GM19324 (cell line): ENCODE results near the gene OR52I2.

Source experiments
- ATAC-seq: cut with Tn5 transposase; IDR thresholded peaks from one replicate; pipeline ENCODE4 v1.9.1; 2021; ENCODE audit warnings: mild to moderate bottlenecking, moderate library complexity; ENCODE audit not compliant: unreplicated experiment, low FRiP score

The OR52I2 gene

DNA sequence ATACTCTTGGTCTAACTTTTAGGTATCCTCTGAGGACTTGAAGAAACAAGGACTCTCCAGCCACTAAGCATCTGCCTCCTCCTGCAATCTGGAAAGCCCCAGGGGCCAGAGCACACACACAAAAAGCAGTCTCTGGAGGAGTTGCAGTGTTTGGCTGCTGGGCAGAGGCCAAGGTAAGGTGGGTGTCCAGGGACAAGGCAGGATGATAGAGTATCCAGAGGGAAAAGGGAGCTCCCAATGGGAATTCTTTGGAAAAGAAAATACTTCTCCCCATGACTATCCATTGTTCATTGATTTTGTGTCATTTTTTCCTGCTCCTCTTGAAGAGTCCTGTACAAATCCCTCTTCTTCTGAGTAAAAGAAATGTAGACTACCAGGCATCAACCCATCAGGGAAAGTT lies at the start of gene OR52I2:
Gene OR52I2, plus strand, starts transcription at position 301 of the 400 bp plus-strand sequence.
- no peak for ATAC-seq

DNA sequence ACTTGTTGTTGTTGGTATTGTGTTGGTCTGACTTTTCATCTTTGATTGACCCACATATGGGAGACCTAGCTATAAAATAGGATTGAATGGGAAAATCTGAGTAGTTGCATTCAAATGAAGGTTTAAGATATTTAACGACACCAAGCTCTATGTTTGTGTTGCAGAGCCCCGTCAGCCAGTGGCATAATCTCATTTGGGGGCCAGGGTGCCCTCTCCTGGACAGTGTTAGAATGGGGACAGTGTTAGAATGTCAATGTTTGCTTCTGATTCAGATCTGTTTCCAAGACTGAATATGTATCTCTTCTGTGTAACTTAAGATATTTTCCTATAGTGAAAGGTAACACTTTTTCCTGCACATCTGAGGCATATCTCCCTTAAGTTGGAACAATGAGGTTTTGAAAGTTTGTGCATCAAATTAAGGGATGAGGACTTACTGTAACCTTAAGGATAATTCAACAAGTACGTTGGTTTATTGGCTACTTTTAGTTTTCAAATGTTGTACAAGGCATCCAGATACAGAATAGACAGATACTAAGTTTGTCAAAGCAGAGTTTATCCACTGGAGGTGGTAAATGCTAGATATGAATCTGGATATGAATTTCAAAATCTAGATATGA lies 41.8 kb upstream of the OR52I2 start:
- no peak for ATAC-seq

DNA sequence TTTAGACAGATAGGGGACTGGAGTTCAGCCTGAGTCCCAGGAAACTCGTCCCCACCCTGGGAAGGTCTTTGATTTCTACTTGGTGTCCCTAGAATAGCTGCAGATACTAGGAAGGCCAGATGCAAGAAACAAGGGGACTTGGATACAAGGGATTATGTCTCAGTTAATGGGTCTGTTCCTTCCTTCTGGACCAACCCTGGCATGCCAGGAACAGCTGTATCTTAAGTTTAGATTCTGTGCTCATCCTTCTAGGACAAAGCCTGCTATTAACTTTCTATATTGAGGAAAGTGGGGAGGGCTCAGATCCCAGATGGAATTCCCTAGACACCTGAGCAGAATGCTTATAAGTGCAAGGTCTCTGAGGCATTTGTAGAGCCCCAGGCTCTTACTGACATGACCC lies 40.5 kb upstream of the OR52I2 start:
- no peak for ATAC-seq

DNA sequence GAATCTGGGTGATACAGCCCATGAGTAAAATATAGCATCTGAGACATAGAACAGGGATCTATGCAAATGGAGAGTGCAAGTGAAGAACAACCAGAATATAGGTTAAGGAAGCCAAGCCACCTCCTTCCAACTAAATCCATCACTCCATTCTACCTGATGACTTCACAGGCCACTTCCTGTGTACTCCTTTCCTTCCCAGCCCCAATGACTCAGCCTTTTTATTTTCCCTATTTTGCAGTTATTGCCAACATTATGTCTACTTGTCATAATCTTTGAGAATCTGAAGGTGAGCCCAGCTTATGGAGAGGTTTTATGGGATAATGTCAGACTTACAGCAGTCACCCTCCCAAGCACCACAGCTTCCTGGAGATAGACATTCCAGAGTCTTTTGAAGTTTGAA lies 38.0 kb upstream of the OR52I2 start:
- ATAC-seq, result no peak

DNA sequence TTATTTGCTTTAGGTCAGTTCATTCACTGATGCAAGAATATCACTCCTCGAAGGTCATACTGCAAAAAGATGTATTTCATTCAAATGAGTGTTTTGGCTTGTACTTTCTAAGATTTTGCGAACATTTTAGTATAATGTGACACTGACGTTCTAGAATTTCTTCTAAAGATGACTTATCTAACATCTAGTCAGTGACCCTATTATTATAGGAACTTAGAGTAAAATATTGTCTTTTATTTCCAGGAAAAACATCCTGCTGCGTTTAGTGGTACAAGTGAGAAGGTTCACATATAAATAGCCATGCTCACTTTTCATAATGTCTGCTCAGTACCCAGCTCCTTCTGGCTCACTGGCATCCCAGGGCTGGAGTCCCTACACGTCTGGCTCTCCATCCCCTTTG lies 36.7 kb upstream of the OR52I2 start, which contains the start of gene OR52M1:
Gene OR52M1, plus strand, starts transcription at position 301 of the 400 bp plus-strand sequence. Its CDS starts 0 bp downstream, at position 301.
- ATAC-seq, result no peak

DNA sequence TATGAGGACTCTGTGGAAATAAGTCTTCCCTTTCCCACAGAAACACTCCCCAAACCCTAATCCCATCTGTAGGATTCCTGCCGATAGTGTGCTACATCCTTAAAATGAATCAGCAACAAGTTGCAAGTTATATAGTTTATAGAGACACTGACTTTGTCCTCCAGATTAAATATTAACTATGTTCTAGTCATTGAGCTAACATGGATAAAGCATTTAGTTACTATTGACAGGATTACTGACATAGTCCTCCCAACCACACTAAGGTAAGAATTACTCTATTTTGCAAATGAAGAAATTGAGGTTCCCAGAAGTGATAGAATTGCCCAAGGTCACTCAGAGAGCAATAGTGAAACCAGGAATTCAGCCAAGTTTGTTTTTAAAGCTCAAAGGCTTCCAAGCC lies 34.7 kb upstream of the OR52I2 start:
- no peak for ATAC-seq

DNA sequence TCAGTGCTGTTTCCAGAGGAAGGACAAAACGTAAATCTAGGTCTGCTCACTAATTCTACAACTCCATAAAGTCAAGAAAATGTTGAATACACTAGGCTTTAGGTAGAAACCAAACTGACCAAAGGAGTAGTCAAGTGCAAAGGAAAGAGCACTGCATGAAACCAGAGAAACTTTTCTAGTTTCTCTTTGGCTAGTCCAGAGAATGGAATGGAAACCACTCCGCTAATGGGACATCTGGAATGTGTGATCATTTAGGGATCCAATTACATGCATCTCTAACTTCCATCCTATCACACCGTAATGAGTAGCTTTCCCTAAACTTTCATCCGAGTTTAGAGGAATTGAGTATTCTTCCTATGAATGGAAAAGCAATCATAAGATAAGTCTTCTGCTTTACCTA lies 34.1 kb upstream of the OR52I2 start:
- ATAC-seq, result no peak

DNA sequence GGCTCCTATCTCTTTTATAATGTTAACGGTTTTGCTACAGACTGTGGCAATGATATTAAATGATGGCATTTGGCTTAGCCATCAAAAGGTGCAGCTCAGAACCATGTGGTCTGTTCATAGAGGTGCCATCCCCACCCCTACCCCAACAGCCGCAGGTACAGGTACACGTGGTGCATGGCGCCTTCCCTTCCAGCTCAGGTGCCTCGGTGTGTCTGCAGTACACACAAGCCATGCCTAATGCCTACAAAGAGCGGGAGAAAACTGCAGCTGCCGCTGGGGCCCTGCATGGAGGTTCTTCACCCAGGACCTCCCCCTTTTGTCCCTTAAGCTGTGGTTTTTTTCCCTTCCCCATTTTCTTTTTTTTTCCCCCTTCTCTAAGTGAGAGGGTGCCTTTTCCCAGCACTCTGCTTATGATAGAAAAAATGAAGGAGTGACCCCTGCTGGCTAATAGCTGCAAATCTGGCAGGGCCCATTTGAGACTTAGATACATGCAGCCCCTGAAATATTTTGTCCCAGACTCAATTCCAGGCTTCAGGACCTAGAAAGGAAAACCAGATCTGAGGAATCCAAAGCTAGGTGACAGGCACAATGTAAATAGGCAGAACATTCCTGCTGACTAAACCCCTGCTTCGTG lies 30.1 kb upstream of the OR52I2 start:
- ATAC-seq, result no peak

DNA sequence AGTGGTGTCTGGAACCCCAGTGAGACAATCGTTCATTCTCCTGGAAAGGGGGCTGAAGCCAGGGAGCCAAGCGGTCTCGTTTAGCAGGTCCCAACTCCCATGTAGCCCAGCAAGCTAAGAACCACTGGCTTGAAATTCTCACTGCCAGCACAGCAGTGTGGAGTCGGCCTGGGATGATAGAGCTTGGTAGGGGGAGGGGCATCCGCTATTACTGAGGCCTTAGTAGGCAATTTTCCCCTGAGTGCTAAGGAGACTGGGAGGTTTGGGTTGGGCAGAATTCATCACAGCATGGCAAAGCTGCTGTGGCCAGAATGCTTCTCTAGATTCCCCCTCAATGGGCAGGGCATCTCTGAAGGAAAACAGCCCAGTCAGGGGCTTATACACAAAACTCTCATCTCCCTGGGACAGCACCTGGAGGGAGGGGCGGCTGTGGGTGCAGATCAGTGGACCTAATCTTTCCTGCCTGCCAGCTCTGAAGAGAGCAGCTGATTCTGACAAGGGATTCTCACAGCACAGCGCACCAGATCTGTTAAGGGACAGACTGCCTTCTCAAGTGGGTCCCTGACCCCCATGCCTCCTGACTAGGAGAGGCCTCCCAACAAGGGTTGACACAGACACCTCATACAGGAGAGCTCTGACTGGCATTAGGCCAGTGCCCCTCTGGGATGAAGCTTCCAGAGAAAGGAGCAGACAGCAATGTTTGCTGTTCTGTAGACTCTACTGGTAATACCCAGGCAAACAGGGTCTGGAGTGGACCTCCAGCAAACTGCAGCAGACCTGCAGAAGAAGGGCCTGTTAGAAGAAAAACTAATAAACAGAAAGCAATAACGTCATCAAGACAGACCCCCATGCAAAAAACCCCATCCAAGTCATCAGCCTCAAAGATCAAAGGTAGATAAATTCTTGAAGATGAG lies 21.8 kb upstream of the OR52I2 start:
- no peak for ATAC-seq

DNA sequence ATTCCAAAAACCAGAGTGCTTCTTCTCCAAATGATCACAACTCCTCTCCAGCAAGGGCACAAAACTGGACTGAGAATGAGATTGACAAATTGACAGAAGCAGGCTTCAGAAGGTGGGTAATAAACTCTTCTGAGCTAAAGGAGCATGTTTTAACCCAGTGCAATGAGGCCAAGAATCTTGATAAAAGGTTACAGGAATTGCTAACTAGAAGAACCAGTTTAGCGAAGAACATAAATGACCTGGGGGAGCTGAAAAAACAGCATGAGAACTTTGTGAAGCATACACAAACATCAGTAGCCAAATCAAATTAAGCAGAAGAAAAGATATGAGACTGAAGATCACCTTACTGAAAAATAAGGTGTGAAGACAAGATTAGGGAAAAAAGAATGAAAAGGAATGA lies 21.1 kb upstream of the OR52I2 start:
- no peak for ATAC-seq

DNA sequence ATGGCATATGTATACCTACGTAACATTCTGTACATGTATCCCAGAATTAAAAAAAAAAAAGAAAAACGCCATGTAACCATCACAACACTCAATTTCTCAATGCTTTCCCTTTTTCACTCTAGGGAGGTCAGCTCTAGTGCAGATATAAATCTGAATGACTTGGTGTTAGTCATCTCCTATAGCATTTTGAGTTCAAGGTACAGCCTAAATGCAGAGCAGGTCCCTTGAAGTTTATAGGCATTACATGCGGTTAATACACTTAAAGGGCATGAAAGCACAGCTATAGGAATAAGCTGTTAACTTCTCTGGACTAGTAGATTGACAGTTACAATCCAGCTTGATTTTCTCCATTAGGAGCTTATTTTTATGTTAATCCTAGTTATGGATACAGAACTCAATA lies 16.2 kb upstream of the OR52I2 start:
- no peak for ATAC-seq

DNA sequence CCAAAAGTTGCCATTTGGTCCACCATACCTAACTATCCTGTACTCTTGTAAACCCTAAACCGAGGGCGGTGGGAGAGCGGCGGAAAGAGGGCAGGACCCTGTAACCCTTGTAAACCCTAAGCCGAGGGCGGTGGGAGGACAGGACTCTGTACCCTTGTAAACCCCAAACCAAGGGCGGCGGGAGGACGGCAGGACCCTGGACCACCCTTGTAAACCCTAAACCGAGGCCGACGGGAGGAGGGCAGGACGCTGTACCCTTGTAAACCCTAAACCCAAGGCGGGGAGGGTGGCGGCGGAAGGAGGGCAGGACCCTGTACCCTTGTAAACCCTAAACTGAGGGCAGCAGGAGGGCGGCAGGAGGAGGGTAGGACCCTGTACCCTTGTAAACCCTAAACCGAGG lies 12.5 kb upstream of the OR52I2 start:
- ATAC-seq, result no peak

DNA sequence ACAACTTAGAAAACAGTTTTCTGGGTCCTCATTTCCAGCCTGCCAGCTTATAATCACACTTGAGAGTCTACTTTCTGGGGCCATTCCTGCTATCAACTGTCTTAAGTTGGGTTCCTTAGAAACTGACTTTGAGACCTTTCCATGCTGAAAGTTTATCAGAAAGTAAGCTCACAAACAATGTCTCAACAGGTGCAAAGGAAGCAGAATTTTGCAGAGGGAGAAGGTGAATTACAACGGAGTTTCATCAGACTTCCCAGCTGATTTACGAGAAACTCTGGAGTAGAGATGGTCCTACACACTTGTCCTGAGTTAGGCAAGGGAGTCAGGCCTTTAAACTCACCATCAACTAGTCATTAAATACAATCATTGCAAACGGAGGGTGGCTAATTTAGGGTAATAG lies 4.7 kb upstream of the OR52I2 start:
- no peak for ATAC-seq

DNA sequence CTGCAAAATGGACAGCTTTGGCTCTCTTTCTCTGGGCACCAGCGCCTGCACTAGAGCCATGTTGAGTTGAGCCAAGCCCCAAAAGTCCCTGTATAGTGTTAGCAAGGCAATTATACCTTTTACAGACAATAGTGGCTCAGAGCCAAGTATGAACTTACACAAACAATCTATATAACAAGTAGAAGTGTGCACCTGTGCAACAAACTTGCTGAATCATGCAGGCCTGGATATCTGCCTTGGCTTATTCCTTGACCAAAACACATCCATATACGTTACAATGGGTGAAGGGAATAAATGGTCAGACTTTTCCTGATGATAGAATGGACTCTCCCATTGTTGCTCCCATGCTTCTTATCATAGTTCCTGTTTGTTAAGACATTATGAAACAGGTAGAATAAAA lies 3.8 kb upstream of the OR52I2 start:
- no peak for ATAC-seq

DNA sequence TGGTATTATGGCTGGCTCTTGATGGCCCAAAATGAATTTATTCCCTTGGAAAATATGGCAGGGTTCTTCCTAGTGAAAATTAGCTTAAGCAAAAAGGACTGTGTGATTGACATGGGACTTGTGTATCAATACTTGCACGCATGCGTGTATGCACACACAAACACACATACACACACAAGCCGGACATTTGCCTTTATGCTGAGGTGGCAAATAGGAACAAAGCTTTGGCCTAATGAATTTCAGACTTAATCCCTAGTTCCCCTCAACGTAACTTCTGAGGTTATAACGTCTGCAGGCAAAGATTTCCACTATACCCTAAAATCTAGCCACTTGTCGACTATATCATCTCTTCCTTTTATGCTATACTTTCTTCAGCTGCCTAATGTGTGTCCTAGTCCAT lies 2.9 kb upstream of the OR52I2 start:
- ATAC-seq, result no peak

DNA sequence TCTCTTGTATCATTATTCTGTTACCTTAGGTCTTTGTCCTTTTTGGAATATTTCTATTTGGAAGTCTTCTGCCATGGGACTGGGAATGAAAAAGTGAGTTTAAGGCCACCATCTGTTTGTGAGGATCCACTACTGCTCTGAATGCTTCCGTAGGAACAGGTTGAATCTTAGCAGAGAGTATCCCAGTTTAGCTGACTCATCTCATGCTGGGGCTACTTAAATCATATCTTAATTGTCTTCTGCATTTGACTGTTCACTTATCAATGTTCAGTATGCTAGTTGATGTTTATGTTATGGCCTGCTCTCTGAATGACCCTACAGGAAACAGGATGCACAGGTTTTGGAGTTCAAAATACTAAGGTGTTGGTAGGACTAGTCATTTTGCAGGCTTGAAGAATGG lies 1.4 kb upstream of the OR52I2 start:
- no peak for ATAC-seq

DNA sequence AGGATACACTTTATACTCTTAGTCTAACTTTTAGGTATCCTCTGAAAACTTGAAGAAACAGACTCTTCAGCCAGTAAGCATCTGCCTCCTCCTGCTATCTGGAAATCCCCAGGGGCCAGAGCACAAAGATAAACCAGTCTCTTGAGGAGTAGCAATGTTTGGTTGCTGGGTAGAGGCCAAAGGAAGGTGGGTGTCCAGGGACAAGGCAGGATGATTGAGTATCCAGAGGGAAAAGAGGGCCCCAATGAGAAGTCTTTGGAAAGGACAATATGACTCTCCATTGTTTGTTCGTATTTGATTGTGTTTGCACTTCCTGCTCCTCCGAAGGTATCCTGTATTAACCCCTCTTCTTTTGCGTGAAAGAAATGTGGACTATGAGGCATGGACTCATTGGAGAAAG lies 7.5 kb downstream of the OR52I2 start:
- no peak for ATAC-seq

DNA sequence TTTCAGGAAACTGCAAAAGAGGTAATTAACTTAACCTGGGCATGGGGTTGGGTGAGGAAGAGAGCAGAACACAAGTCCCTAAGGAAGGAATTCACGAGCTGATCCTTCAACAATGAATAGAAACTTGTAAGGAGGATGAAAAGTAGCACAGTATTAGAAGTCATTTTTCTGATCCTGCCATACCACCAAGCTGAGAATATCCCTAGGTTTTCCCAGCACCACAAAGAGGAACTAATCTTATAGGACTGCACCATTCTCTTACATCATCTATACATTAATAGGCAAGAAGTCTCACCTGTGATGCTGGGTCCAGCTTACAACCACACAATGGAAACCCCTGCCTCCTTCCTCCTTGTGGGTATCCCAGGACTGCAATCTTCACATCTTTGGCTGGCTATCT lies 12.2 kb downstream of the OR52I2 start, which contains the start of gene OR52I1:
Gene OR52I1, plus strand, starts transcription at position 301 of the 400 bp plus-strand sequence. Its CDS starts 0 bp downstream, at position 301.
- ATAC-seq, result no peak

DNA sequence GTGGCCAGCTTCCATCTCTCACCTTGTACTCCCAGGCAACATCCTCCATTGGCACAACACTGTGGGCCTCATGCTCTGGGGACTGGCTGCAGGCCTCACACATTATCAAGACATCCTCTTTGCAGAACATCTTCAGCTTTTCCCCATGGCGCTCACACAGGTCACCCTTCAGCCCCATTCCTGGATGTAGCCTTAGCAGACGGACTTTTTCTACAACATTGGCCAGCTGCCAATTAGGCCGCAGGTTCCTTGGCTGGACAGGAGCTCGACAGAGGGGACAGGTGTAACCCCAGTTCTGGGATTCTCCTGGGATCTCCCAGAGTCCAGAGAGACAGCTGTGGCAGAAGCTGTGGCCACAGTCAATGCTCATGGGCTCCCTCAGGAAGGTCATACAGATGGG lies 23.5 kb downstream of the OR52I2 start:
- no peak for ATAC-seq

DNA sequence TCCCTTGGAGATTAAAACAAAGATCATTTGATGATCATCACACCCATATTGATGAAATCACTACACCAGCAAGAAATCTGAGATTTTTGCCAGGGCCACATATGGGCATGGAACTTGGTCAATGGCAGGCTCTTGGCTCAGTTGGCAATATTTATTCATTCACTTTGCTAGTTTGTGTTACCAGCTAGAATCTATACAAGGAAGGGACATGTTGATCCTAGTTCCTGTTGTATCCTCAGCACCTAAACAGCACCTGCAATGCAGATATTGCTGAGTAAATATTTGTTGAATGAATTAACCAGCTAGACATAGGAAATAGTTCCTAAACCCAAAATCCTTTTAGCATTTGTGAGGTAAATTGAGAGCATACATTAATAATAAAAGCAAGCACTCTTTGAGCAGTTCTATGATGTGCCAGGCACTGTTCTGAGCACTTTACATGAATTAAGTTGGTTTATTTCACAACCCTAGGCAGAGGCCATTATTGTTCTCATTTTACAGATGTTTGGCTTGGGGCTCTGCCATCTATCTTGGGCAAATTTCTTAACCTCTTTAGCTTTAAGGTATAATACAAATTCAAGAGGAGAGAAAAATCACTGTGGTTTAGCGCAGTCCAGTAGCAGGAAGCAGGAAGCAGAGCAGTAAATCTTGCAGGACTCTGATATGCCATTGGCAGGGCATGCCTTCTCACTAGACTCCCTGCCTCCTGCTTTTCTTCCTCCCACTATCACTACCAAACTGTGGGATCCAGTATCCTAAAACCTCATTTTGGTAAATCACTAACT lies 24.9 kb downstream of the OR52I2 start:
- no peak for ATAC-seq

DNA sequence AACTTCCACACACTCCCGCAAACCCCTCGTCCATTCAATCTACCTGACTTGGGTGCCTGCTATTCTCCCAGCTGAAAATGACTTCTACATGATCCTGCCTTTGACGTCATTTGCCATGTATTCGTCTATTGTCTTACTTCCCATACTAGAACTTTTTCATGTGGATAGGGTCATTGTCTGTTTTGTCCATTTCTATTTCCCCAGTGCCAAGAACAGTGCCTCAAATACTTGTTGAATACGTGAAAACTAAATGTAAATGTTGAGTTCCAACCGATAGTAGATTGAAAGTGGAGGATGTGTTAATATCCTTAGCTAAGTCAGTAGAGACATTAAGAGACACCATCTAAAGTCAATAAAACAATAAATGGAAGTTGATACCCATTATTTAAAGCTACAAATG lies 25.6 kb downstream of the OR52I2 start:
- no peak for ATAC-seq
